GM23248 (cell line): ENCODE results near the gene ZNF219.

Experiments
- EZH2 ChIP-seq: fragments of 200-600 bp; sonication (generic); IDR thresholded peaks from 2 replicates; pipeline ENCODE4 v1.6.1; 2018; ENCODE audit warnings: antibody characterized with exemption, mild to moderate bottlenecking; ENCODE audit not compliant: insufficient read depth, poor library complexity, severe bottlenecking
- EZH2phosphoT487 ChIP-seq: fragments of 200-600 bp; sonication (generic); IDR thresholded peaks from 2 replicates; pipeline ENCODE4 v1.6.1; 2018; ENCODE audit warnings: antibody characterized with exemption, moderate library complexity, mild to moderate bottlenecking, low read depth; ENCODE audit not compliant: insufficient read depth

GRCh38 chr14:21068521-21069387 lies 29.7 kb downstream of the ZNF219 start:
- TF ChIP-seq EZH2 (no peak), EZH2phosphoT487 (no peak)
